Stimulated activated CD8-positive, alpha-beta memory T cell treated with anti-CD3 and anti-CD28 coated beads, Interleukin-4, amount 100 ng/mL, for 1 hour (primary cell): ENCODE data around the gene PCMTD2.

Experiments used
- DNase-seq, 2 donors: peaks; one replicate each; pipeline ENCODE4 v3.0.0-alpha.2; 2020; ENCODE audit warnings: low read depth in 2 of 2, low spot score in 1 of 2

Gene PCMTD2

GRCh38 chr20:64255361-64256281, at the start of gene PCMTD2:
Gene PCMTD2 (plus strand): TSS chr20:64255748. CDS start chr20:64259966, 4,218 bp downstream.
- DNase-seq = peak; percentile 64 to 66

- no peak for DNase-seq
Observed at GRCh38 chr20:64206614-64207013, 48.9 kb upstream of the PCMTD2 start.

- no peak for DNase-seq
Observed at GRCh38 chr20:64207641-64208590, 47.6 kb upstream of the PCMTD2 start.

GRCh38 chr20:64209148-64209547, 46.4 kb upstream of the PCMTD2 start:
- DNase-seq = no peak

- no peak for DNase-seq
Observed at GRCh38 chr20:64210656-64211369, 44.7 kb upstream of the PCMTD2 start.

GRCh38 chr20:64211874-64212658, 43.5 kb upstream of the PCMTD2 start:
- DNase-seq = no peak

- no peak for DNase-seq
Observed at GRCh38 chr20:64212755-64213154, 42.8 kb upstream of the PCMTD2 start.

GRCh38 chr20:64214113-64214512, 41.4 kb upstream of the PCMTD2 start:
- DNase-seq = no peak

- DNase-seq = no peak
Observed at GRCh38 chr20:64214952-64215351, 40.6 kb upstream of the PCMTD2 start.

- DNase-seq = no peak
Observed at GRCh38 chr20:64216036-64216435, 39.5 kb upstream of the PCMTD2 start.

- DNase-seq = no peak
Observed at GRCh38 chr20:64216910-64217309, 38.6 kb upstream of the PCMTD2 start.

GRCh38 chr20:64217539-64218221, 37.9 kb upstream of the PCMTD2 start:
- DNase-seq = no peak

GRCh38 chr20:64219202-64219601, 36.3 kb upstream of the PCMTD2 start:
- no peak for DNase-seq

GRCh38 chr20:64219730-64220129, 35.8 kb upstream of the PCMTD2 start:
- no peak for DNase-seq

- no peak for DNase-seq
Observed at GRCh38 chr20:64220420-64220819, 35.1 kb upstream of the PCMTD2 start.

GRCh38 chr20:64220891-64221527, 34.5 kb upstream of the PCMTD2 start:
- DNase-seq = no peak

- no peak for DNase-seq
Observed at GRCh38 chr20:64222291-64222735, 33.2 kb upstream of the PCMTD2 start.

GRCh38 chr20:64222851-64223525, 32.6 kb upstream of the PCMTD2 start:
- no peak for DNase-seq
